GM18502 (cell line): Measurements from ENCODE around the gene TMA7B.
A peak's percentile ranks its signal among the peaks of the same experiment; 100 is the strongest.
"Not testable (repeated sequence)": the region's sequence is repeated elsewhere in the genome, so short reads cannot be mapped to it uniquely, and the experiment has no call there.

ENCODE experiments used
- ATAC-seq: cut with Tn5 transposase; IDR thresholded peaks from one replicate; pipeline ENCODE4 v1.9.1; 2021; ENCODE audit warnings: mild to moderate bottlenecking; ENCODE audit not compliant: unreplicated experiment, poor library complexity

Gene TMA7B

GRCh38 chr22:39951603-39952293 is 8.4 kb upstream of the TMA7B start:
- not testable (repeated sequence) for ATAC-seq

GRCh38 chr22:39952347-39952746 is 7.8 kb upstream of the TMA7B start:
- ATAC-seq: no peak

- no peak for ATAC-seq
Observed at GRCh38 chr22:39953101-39953500, 7.1 kb upstream of the TMA7B start.

GRCh38 chr22:39954584-39955055 is 5.6 kb upstream of the TMA7B start:
- no peak for ATAC-seq

- no peak for ATAC-seq
Observed at GRCh38 chr22:39955675-39956074, 4.5 kb upstream of the TMA7B start.

GRCh38 chr22:39956932-39957664 is 3.1 kb upstream of the TMA7B start:
- no peak for ATAC-seq

GRCh38 chr22:39958009-39958711 is 2.0 kb upstream of the TMA7B start:
- ATAC-seq: no peak

GRCh38 chr22:39958949-39959639 is 1.1 kb upstream of the TMA7B start:
- ATAC-seq: no peak

- peak; percentile 83 for ATAC-seq
Observed at GRCh38 chr22:39960791-39961746, 872 bp downstream of the TMA7B start.

GRCh38 chr22:39962071-39962470 is 1.9 kb downstream of the TMA7B start:
- ATAC-seq: no peak

- no peak for ATAC-seq
Observed at GRCh38 chr22:39965748-39966147, 5.6 kb downstream of the TMA7B start.

GRCh38 chr22:39966470-39966869 is 6.3 kb downstream of the TMA7B start:
- ATAC-seq: no peak

- ATAC-seq: no peak
Observed at GRCh38 chr22:39967103-39967829, 7.1 kb downstream of the TMA7B start.

- ATAC-seq: no peak
Observed at GRCh38 chr22:39967996-39968972, 8.1 kb downstream of the TMA7B start.

GRCh38 chr22:39970742-39971141 is 10.5 kb downstream of the TMA7B start:
- no peak for ATAC-seq

GRCh38 chr22:39972641-39973040 is 12.4 kb downstream of the TMA7B start:
- no peak for ATAC-seq

GRCh38 chr22:39973656-39974055 is 13.5 kb downstream of the TMA7B start:
- ATAC-seq: no peak

GRCh38 chr22:39974065-39974464 is 13.9 kb downstream of the TMA7B start:
- ATAC-seq: no peak
